ENCODE data around the gene RSPH10B2. TPM values are rescaled to one million over a fixed set of nuclear protein-coding genes. Genes with fewer than 3 reads are reported as not detected.
A peak's percentile ranks its signal among the peaks of the same experiment; 100 is the strongest.
"Not testable (repeated sequence)": the region's sequence is repeated elsewhere in the genome, so short reads cannot be mapped to it uniquely, and the experiment has no call there.

The RSPH10B2 gene
- total RNA-seq, 1 experiment from 2014 or later, result 0.33 TPM

- H3K23me2 ChIP-seq (ENCODE audit: insufficient read length, low read depth, low read length, poor library complexity, severe bottlenecking); H3K23ac ChIP-seq (ENCODE audit: insufficient read length, low read depth, low read length); H2AK5ac ChIP-seq (ENCODE audit: insufficient read length, low read length); H3K9me3 ChIP-seq (ENCODE audit: control insufficient read depth, low read depth, low read length); H4K20me1 ChIP-seq (ENCODE audit: control insufficient read depth, insufficient read depth, insufficient read length); H3K79me2 ChIP-seq (ENCODE audit: insufficient read depth, low read length); H3K9ac ChIP-seq (ENCODE audit: extremely low read depth, insufficient read length, low read length); H3K79me1 ChIP-seq (ENCODE audit: insufficient read depth, low read depth, low read length, poor library complexity, severe bottlenecking); H3K27ac ChIP-seq (ENCODE audit: insufficient read length, low read depth, low read length); H3K56ac ChIP-seq (ENCODE audit: insufficient read length, low read depth, low read length); H4K91ac ChIP-seq (ENCODE audit: insufficient read length, low read depth, low read length); H2BK12ac ChIP-seq (ENCODE audit: insufficient read length, low read depth, low read length); H2BK5ac ChIP-seq (ENCODE audit: insufficient read length, low read length); H4K8ac ChIP-seq (replicated peaks; ENCODE audit: insufficient read length, low read depth, low read length); H2BK15ac ChIP-seq (ENCODE audit: low read depth, low read length); H3K9me3 Mint-ChIP-seq; H3K4ac ChIP-seq (ENCODE audit: low read depth, low read length); H3K27me3 ChIP-seq (ENCODE audit: insufficient read depth, low read length); H3K4me1 Mint-ChIP-seq; H2BK20ac ChIP-seq (ENCODE audit: low read depth, low read length, poor library complexity, severe bottlenecking); H2AFZ ChIP-seq (ENCODE audit: low read length); H3K4me1 ChIP-seq (ENCODE audit: insufficient read depth, low read length); H4K5ac ChIP-seq (ENCODE audit: insufficient read length, low read depth, low read length); H3K18ac ChIP-seq (ENCODE audit: insufficient read length, low read depth, low read length); H3T11ph ChIP-seq (ENCODE audit: low read length); H2BK120ac ChIP-seq (ENCODE audit: low read depth, low read length, poor library complexity, severe bottlenecking); H3K14ac ChIP-seq (ENCODE audit: insufficient read depth, low read length): not testable (repeated sequence)
- Mint-ChIP-seq H3K36me3 (ENCODE audit: insufficient read depth in 1 of 3, low read depth in 3 of 3) (peaks cover 3 to 12% (median 10%) of the 10 kb centered on the region in 3 experiments; a peak in 6 of 7 replicates), H3K27ac (peak within 1 kb of the TSS; percentile 95 to 99 (median 98)), H3K27me3 (ENCODE audit: low read depth) (peaks cover 13% of the 10 kb centered on the region), H3K4me3 (peak within 1 kb of the TSS; percentile 82 to 87)
- H3K4me2 ChIP-seq (ENCODE audit: insufficient read depth, insufficient read length, low read length), result peak within 1 kb of the TSS; percentile 25
- peak; percentile 82 for DNase-seq
- no CpG with 5 or more reads among the region's 35 CpGs for WGBS (ENCODE audit: extremely low coverage, insufficient read length, low lambda C conversion rate)
- peak; percentile 31; the same call in 2 of the 3 replicates for TF ChIP-seq CTCF (conservative IDR thresholded peaks at IDR 0.05)
These were observed 72.2 kb downstream of the RSPH10B2 start, which contains the start of gene CCZ1B for GRCh38 chr7:6826151-6826550. Gene CCZ1B, minus strand, starts transcription at chr7:6826275. Its CDS starts 78 bp downstream, at chr7:6826197.

GRCh38 chr7:6827180-6827579, 73.3 kb downstream of the RSPH10B2 start:
- H3K9me3 ChIP-seq (ENCODE audit: control insufficient read depth, low read depth, low read length); H3K14ac ChIP-seq (ENCODE audit: insufficient read depth, low read length); H4K5ac ChIP-seq (ENCODE audit: insufficient read length, low read depth, low read length); H3K4me1 ChIP-seq (ENCODE audit: insufficient read depth, low read length); H3K4me1 Mint-ChIP-seq; H3T11ph ChIP-seq (ENCODE audit: low read length); H2AK5ac ChIP-seq (ENCODE audit: insufficient read length, low read length); H2BK120ac ChIP-seq (ENCODE audit: low read depth, low read length, poor library complexity, severe bottlenecking); H2BK20ac ChIP-seq (ENCODE audit: low read depth, low read length, poor library complexity, severe bottlenecking); H3K36me3 Mint-ChIP-seq (ENCODE audit: insufficient read depth in 1 of 3, low read depth in 3 of 3); H3K79me1 ChIP-seq (ENCODE audit: insufficient read depth, low read depth, low read length, poor library complexity, severe bottlenecking); H3K56ac ChIP-seq (ENCODE audit: insufficient read length, low read depth, low read length); H3K9ac ChIP-seq (ENCODE audit: extremely low read depth, insufficient read length, low read length); H2AFZ ChIP-seq (ENCODE audit: low read length); H2BK12ac ChIP-seq (ENCODE audit: insufficient read length, low read depth, low read length); H2BK15ac ChIP-seq (ENCODE audit: low read depth, low read length); H2BK5ac ChIP-seq (ENCODE audit: insufficient read length, low read length); H3K4me2 ChIP-seq (ENCODE audit: insufficient read depth, insufficient read length, low read length); H4K91ac ChIP-seq (ENCODE audit: insufficient read length, low read depth, low read length); H3K27me3 ChIP-seq (ENCODE audit: insufficient read depth, low read length); H4K8ac ChIP-seq (replicated peaks; ENCODE audit: insufficient read length, low read depth, low read length); H3K18ac ChIP-seq (ENCODE audit: insufficient read length, low read depth, low read length); H3K9me3 Mint-ChIP-seq; H3K27ac ChIP-seq (ENCODE audit: insufficient read length, low read depth, low read length); H3K23ac ChIP-seq (ENCODE audit: insufficient read length, low read depth, low read length); H3K79me2 ChIP-seq (ENCODE audit: insufficient read depth, low read length); H3K4ac ChIP-seq (ENCODE audit: low read depth, low read length); H4K20me1 ChIP-seq (ENCODE audit: control insufficient read depth, insufficient read depth, insufficient read length); H3K23me2 ChIP-seq (ENCODE audit: insufficient read length, low read depth, low read length, poor library complexity, severe bottlenecking): not testable (repeated sequence)
- peak; percentile 81 for DNase-seq
- H3K27ac Mint-ChIP-seq, result peak overlapping the region; percentile 63 to 92 (median 71); a peak in 6 of 7 replicates
- peaks cover 19% of the 10 kb centered on the region for H3K27me3 Mint-ChIP-seq (ENCODE audit: low read depth)
- H3K4me3 Mint-ChIP-seq, result peak overlapping the region; percentile 52 to 74
- WGBS (ENCODE audit: extremely low coverage, insufficient read length, low lambda C conversion rate), result no CpG with 5 or more reads among the region's 12 CpGs

Measured in H9 (cell line).